Measurements from ENCODE around the gene CEPT1.
"Not testable (repeated sequence)": the region's sequence is repeated elsewhere in the genome, so short reads cannot be mapped to it uniquely, and the experiment has no call there.

CEPT1 gene

DNA sequence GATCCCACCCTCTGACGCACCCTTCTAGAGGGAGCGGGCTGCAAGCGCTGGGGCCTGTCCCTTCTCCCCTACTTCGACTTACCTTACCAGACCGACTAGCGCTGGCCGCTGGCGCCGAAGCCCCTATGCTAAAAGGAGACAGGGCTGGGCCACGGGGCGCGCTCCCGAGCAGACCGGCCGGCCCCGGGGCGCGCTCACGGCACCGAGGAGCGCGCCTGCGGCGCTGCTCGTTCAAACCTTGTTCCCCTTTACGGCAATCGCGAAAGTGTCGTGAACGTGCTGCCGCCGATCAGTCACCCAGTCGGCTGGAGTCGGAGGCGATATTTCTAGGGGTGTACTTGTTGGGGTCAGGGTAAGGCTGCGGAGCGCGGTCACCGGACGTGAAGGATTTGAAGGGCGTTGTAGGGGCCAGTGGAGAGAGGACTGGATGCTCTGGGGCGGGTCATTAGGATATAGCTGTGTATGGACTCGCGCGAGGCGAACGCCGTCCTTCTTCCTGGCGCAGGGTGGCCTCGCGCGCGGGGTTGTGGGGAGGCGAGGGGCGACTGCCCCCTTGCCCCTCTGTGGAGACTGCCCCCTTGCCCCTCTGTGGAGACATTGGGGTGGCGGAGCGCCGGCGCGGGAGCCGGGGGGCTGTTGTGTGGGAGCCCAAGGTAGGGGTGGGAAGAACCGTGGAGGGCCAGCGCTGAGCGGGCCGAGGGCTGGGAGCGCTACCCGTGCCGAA, at the start of gene CEPT1, which contains the start of gene DRAM2:
TSS of gene CEPT1 (plus strand) at position 268 of the 724 bp plus-strand sequence. CDS start 7,492 bp downstream, outside the sequence.
TSS of gene DRAM2 (minus strand) at position 138 of the 724 bp plus-strand sequence. CDS start 8,539 bp downstream, outside the sequence.
- peak; percentile 94 for DNase-seq

- DNase-seq: not testable (repeated sequence)
Observed at GRCh38 chr1:111095421-111095820, 44.6 kb upstream of the CEPT1 start.

DNA sequence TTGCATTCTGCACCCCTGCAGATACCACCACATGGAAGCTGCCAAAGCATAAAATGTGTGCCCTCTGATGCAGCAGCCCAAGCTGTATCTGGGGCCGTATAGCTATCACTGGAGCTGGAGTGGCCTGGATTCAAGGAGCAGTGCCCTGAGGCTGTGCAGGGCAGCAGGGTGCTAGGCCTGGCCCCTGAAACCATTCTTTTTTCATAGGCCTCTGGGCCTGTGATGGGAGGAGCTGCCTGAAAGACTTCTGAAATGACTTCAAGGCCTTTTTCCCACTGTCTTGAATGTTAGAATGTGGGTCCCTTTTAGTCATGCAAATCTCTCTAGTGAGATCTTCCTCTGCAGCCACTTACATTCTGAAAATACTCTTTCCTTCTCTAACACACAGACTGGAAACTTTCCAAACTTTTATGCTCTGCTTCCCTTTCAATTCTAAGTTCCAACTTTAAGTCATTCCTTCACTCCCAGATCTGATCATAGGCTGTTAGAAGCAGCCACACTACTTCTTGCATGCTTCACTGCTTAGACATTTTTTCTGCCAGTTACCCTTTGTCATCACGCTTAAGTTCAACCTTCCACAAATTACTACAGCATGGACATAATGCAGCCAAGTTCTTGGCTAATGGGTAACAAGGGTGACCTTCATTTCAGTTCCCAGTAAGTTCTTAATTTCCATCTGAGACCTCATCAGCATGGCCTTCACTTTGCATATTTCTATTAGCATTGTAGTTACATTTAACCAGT, 42.5 kb upstream of the CEPT1 start:
- no peak for DNase-seq

GRCh38 chr1:111099289-111099688, 40.7 kb upstream of the CEPT1 start:
- no peak for DNase-seq

- DNase-seq: no peak
Observed at GRCh38 chr1:111101854-111102642, 38.0 kb upstream of the CEPT1 start.

DNA sequence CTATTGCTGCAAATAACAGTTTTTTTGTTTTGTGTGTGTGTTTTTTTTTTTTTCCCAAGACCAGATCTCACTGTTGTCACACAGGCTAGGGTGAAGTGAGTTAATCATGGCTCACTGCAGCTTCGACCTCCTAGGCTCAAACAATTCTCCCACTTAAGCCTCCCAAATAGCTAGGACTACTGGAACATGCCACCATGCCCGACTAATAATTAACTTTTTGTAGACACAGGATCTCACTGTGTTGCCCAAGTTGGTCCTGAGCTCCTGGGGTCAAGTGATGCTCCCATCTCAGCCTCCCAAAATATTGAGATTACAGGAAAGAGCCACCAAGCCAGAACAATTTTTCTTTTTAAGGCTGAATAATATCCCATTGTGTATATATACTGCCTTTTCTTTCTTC, 35.0 kb upstream of the CEPT1 start:
- no peak for DNase-seq

GRCh38 chr1:111110197-111110899, 29.7 kb upstream of the CEPT1 start:
- DNase-seq: no peak

- no peak for DNase-seq
Observed at GRCh38 chr1:111116496-111116895, 23.5 kb upstream of the CEPT1 start.

GRCh38 chr1:111126354-111126753, 13.7 kb upstream of the CEPT1 start:
- DNase-seq: no peak

DNA sequence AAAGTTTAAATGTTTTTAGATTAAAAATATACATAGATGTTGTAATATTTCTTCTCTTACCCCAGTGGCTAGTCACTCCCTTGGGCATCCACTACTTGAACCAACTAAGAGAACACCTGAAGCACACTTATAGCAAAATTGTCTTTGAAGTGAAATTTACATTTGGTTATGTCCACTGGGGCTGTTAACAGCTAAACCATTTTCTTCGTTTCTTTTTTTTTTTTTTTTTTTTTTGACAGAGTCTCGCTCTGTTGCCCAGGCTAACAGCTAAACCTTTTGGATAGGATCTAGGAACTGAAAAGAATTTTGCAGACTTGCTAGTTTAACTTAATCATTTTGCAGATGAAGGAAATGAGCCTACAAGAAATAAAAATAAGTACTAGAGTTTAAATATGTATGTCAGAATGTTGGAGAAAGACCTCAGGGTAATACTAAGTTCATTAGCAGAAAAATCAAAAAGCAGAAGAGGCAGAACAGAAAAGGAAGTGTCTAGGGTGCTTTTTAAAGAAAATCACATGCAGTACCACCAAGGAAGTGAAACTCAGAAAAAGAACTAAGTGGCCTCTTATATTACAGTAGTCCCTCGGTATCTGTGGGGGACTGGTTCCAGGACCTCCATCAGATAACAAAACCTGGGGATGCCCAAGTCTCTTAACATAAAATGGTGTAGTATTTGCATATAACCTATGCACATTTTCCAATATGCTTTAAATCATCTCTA, 11.9 kb upstream of the CEPT1 start:
- DNase-seq: no peak

DNA sequence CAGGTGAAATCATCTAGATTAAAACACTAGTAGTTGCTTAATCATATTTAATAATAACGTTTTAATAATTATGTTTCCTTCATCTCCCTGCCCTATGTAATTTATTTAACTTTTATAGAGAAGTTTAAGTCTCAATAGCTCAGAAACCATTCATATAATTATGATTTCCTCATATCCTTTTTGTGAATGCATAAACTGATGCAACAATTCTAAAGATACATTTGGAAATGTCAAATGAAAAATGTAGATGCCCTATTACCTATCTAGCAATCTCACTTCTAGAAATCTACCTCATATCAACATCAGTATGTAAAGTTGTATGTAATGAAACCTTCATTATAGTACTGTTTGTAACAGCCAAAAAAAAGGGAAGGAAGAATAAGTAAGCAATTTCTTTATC, 10.6 kb upstream of the CEPT1 start:
- DNase-seq: no peak

GRCh38 chr1:111131693-111132092, 8.3 kb upstream of the CEPT1 start:
- DNase-seq: no peak

- no peak for DNase-seq
Observed at GRCh38 chr1:111133866-111134265, 6.2 kb upstream of the CEPT1 start.

GRCh38 chr1:111139324-111139955, 583 bp upstream of the CEPT1 start:
- peak; percentile 66 for DNase-seq

DNA sequence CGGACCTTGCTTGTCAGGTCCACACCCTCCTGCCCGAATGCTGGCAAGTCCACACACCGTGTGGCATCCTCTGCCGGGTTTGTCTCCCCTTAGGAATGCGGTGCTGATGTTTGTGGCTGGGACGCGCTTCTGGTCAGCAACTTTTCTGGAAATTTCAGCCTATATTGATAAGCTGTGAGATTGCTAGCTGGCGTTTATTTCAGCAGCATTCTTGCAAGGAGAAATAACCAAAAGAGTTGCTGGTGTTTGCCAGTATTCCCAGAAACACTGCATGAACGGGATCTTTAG, 601 bp downstream of the CEPT1 start:
- DNase-seq: no peak

DNA sequence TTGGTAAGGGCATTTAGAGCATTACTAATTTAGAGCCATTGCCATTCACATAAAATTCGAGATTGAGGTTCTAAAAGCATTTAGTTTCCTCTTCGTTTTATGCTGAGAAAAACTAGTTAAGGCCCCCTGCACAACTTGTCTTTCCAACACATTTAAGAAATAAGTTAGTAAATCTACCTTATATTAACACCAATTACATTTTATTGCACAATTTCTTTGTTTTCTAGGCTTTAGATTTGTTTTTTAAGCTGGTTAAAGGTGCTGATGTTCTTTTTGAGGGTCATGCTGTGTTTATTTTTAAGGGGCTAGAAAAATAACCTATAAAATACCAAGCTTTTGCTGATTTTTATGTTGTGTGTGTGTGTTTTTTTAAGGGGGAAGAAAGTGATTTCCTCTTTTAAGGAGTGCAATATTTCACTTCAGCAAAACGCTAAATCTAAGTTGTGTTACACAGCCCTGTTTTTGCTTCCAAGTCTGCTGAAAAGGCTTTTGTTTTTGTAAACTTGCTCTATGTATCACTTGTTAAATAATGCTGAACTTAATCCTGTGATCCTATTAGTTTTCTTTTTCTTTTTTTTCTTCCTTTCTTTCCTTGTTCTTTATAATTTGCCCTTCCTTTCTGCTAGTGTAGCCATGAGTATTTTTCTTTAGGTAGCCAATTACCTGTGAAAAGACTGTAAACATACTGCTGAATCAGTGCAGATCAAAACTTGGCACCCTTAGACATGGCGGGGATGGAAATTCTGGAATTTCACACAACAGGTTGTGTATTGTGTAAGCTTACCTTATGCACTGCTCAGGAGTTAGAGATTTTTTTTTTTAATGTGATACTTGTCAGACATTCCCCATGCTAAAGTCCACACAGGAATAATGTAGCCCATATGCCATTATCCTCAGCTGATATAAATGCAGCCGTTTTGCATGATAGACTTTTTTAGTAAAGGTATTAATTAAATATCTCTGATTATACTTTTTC, 1.5 kb downstream of the CEPT1 start:
- no peak for DNase-seq

DNA sequence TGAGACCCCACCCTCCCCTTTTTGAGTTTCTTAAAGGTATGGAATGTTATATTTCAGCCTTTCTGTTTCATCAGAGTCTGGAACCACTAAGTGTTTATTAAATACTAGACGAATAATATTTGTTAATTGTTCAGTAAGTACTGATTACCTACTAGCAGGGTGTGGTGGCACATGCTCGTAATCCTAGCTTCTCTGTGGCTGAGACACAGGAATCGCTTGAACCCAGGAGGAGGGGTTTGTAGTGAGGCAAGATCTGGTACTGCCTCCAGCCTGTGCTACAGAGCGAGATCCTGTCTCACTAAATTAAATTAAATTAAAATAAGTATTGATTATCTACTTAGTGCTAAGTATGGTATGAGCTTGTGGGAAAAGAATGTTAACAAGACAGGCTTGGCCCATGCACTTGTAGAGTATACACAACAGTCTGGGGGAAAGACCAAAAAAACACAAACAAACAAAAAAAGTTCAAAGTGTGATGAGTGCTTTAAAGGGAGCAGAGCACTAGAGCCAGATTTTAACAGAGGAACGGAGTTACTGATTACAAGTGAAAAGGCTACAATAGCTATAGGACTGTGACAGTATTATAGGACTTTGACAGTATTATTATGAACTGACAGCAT, 2.4 kb downstream of the CEPT1 start:
- no peak for DNase-seq

DNA sequence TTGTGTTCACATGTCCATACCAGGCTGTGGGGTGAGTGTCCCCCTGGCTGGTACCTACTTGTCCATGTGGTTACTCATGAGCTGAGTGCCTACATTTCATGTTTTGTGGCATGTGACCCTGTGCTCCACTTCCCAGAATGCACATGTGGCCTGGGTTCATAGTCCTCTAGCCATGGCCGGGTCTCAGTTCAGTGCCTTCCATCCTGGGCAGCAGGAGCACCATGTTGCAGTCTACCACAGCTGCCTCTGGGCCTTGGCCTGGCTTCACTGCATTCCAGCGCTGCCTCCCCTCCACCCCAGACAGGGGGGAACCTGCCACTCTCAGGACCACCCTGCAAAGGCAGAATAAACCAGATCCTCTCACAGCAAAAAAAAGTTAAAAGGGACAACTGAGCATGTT, 5.5 kb downstream of the CEPT1 start:
- no peak for DNase-seq

- DNase-seq: no peak
Observed at GRCh38 chr1:111145963-111146768, 6.1 kb downstream of the CEPT1 start.

Measured in stimulated activated CD8-positive, alpha-beta memory T cell treated with anti-CD3 and anti-CD28 coated beads, Interleukin-4, amount 100 ng/mL, for 48 hours (primary cell).